GM21360 (cell line): ENCODE data around the gene EFR3B.

Source experiments
- ATAC-seq: cut with Tn5 transposase; IDR thresholded peaks from one replicate; pipeline ENCODE4 v1.9.1; 2021; ENCODE audit warnings: mild to moderate bottlenecking, moderate library complexity; ENCODE audit not compliant: unreplicated experiment

EFR3B gene

GRCh38 chr2:25177211-25177611, 135.3 kb downstream of the EFR3B start:
- no peak for ATAC-seq

GRCh38 chr2:25178976-25179375, 137.1 kb downstream of the EFR3B start:
- no peak for ATAC-seq

DNA sequence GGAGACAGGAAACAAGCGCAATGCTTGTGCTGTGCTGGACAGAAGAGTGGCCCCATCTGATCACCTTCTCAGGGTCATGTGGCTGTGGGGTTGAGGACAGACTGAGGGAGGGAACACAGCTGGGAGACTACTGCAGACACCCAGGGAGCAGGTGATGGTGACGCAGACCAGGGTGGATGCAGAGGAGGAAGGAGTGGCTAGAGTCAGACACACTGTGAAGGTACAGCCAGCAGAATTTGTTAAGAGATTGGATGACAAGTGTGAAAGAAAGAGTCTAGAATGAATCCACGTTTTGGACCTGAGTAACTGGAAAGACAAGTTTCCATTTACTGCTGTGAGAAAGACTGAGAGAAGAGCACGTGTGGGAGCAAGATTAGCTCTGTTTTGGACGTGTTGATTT, 142.4 kb downstream of the EFR3B start:
- no peak for ATAC-seq

DNA sequence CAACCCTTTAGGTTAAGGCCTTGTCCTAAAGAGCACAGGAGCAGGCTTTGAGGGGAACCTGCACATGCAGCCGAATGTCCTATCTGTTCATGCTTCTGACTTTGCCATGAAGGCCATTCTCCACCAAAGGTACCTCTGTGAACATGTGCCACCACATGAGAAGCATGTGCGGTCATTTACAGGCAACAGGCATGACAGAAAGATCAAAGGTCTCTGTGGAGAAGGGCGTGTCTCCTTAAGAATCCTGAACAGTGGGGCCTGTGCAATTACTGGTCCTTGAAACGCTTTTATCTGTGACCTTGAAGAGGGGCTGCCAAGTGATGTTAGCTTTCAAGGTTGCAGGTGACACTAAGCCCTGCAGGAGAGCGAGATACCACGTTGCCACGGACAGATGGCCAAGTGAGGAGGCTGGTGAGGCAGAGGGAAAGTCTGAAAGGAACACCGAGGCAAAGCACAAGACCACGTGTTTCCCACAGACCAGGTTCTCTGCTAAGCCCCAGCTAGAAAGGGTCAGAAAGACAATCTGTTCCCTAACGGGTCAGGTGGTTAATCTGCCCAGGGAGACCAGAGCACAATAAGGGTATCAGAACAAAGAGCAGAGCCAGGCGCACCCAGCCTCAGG, 146.0 kb downstream of the EFR3B start:
- ATAC-seq, result no peak

GRCh38 chr2:25188405-25188804, 146.5 kb downstream of the EFR3B start:
- ATAC-seq, result no peak

GRCh38 chr2:25190536-25190935, 148.7 kb downstream of the EFR3B start:
- no peak for ATAC-seq

DNA sequence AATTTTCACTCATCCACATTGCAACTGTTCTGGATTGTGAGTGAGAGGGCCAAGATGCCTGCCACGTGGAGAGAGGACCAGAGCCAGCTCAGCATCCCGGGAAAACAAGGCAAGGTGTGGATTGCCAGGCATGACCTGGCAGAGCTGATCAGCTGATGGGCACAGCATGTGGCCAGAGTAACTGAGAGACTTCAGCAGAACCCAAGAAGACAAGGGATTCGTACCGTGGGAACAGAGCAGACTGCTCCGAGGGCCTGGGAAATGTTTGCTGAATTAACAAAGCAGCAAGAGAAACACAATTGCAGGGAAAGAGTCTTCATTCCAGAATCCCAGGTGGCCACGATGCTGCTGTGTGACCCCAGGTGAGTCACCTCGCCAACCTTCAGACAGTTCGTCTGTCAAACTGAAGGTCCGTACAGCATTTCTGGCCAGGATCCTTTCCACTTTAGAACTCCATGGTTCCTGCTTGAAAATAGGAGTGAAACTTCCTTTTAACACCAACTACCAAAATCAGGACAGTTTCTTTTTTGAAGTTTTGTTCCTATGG, 152.8 kb downstream of the EFR3B start:
- ATAC-seq, result no peak

DNA sequence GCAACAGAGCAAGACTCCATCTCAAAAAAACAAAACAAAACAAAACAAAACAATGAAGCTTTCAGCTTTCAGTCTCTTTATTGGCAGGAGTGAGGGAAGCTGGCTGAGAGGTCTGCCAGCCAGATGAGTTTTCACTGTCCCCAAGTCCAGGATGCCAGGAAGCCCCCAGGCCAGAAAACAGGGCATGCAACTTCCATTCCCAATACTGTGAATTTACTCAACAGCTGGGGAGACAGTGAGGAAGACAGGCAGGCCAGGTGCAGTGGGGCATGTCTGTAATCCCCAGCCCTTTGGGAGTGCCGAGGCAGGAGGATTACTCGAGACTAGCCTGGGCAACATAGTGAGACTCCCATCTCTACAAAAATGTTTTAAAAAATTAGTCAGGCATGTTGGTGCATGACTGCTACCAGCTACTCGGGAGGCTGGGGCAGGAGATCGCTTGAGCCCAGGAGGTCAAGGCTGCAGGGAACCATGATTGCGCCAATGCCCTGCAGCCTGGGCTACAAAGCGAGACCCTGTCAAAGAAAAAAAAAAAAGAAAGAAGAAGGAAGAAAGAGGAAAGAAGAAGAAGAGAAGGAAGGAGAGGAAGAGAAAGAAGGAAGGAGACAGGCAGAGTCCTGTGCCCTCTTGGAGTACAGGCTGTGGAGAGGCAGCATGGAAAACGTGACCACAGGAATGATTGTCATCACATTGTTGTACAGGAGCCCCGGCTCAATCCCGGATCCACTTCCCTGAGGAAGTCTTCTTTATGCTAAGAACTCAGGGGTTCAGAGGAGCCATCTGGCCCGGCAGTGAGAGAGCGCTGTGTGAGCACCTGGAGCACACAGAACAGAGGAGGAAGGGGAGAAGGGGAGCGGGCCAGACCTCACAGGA, 155.7 kb downstream of the EFR3B start:
- no peak for ATAC-seq

DNA sequence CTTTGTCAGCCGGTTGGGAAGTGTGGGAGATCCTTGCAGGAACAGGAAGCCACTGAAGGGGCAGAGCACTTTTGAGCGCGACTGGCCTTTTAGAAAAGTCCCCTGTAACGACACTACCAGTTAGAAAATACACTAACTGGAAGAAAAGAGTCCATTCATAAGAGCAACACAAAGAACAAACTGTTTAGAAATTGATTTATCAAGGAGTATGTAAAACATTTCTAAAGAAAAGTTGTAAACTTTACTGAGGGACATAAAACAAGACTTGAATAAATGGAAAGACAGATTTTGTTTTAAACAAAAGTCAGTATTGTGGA, 156.3 kb downstream of the EFR3B start:
- no peak for ATAC-seq

GRCh38 chr2:25198576-25198975, 156.7 kb downstream of the EFR3B start:
- no peak for ATAC-seq

DNA sequence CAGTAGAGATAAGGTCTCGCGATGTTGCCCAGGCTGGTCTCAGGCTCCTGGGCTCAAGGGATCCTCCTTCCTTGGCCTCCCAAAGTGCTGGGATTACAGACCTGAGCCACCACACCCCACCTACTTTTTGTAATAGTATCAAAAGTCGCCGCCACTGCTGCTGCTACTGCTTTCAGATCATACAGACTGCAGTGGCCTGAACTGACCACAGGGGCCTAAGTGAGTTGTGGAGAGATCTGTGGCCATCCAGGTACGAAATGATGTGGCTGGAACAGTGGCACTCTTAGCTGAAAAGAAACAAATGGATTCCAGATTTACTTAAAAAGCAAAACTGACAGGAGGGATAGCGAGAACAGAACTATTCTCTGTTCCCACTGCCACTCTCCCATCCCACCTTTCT, 159.4 kb downstream of the EFR3B start:
- no peak for ATAC-seq

GRCh38 chr2:25201794-25202193, 159.9 kb downstream of the EFR3B start:
- ATAC-seq, result no peak

GRCh38 chr2:25202275-25202674, 160.4 kb downstream of the EFR3B start:
- no peak for ATAC-seq

- ATAC-seq, result peak; percentile 49
Observed at GRCh38 chr2:25204190-25204838, 162.4 kb downstream of the EFR3B start.

DNA sequence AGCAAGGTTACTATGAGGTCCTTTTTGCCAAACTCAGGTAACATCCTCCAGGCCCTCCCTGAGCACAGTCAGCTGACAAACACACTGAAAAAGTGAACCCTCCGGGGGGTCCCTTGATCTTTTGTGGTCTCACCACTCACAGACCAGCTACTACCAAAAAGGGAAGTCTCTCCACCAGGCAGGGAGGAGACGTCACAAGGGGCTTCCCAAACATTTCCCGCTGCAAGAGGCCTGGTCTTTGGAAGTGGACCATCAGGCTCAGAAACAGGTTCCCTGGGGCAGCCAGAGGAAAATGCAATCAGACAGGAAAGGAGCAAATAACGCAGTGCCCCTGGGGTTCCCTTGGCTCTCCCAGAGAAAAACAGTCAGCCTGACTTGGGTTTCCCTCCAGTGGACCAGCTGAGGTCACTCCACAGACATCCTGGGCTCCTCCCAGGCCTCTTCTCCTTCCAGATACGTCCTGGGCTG, 165.2 kb downstream of the EFR3B start:
- no peak for ATAC-seq
